ENCODE data around the gene FAF2.

The FAF2 gene

DNA sequence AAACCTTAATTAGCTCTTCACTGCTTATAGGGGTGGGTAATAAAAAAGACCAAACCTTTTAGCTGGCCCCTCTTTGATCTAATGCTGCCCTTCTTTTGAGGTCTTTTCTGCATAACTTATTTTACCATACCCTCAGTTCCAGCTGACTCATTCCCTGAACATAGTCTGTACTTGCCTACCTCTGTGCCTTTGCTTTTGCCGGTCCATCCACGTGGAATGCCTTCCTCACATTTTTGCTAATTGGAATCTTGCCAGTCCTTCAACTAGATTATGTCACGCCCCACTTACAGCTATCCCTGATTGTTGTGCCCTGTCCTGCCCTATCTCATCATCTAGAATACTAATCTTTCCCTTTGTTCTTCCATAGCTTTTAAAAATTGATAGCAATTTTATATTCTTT is 44.2 kb downstream of the FAF2 start:
- H3K4me3 ChIP-seq (ENCODE audit: low read depth, low read length): no peak overlapping the region
- no peak for TF ChIP-seq CTCF (IDR thresholded peaks at IDR 0.05; ENCODE audit: low read depth, low read length)

GRCh38 chr5:176497852-176498251 is 49.7 kb downstream of the FAF2 start:
- no peak for TF ChIP-seq CTCF (IDR thresholded peaks at IDR 0.05; ENCODE audit: low read depth, low read length)
- no peak overlapping the region for H3K4me3 ChIP-seq (ENCODE audit: low read depth, low read length)

DNA sequence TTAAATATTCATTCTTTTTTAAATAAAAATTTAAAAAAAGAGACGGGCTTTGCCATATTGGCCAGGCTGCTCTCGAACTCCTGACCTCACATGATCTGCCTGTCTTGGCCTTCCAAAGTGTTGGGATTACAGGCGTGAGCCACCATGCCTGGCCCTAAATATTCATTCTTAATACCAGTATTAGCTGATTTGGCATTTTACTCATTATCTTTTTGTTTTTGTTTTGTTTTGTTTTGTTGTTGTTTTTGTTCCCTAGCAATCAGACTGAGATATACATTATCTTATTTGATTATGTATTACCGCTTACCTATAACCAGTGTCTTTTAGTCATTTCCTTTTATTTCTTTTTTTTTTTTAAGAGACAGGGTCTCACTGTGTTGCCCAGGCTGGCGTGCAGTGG is 51.1 kb downstream of the FAF2 start:
- no peak for TF ChIP-seq CTCF (IDR thresholded peaks at IDR 0.05; ENCODE audit: low read depth, low read length)
- no peak overlapping the region for H3K4me3 ChIP-seq (ENCODE audit: low read depth, low read length)

DNA sequence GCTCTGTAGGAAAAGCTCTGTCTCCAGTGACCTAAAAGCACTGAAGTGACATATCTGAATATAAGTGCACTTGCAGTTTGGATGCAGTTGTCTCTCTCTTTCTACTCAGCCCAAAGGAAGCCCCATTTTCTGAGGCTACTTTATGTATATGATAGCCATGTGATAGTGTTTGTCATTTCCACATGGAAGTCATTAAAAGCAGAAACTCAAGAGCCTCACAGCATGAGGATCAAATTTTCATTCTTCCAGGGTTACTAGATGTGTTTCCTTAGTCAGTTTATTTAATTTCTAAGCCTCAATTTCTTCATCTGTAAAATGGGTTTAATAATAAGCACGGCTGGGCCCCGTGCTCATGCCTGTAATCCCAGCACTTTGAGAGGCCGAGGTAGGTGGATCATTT is 52.3 kb downstream of the FAF2 start:
- no peak for TF ChIP-seq CTCF (IDR thresholded peaks at IDR 0.05; ENCODE audit: low read depth, low read length)
- H3K4me3 ChIP-seq (ENCODE audit: low read depth, low read length): no peak overlapping the region

DNA sequence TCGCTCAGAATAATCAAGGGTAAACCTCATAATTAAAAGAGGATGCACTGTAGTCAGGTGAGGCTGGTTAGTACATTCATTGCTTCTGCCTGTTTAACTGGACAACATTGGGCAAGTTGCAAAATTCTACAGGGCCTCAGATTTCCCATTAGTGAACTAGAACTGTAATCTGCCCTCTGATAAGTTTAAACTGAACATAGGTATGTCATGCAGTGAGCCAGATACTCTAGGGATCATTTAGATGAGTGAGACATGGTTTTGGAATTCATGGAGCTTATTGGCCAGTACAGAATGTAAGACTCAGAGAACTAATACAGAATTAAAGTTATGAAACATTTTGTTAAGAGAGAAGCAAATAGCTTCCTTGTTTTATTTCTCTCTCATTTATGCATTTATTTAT is 53.1 kb downstream of the FAF2 start:
- TF ChIP-seq CTCF (IDR thresholded peaks at IDR 0.05; ENCODE audit: low read depth, low read length): no peak

GRCh38 chr5:176503496-176503895 is 55.3 kb downstream of the FAF2 start:
- TF ChIP-seq CTCF (IDR thresholded peaks at IDR 0.05; ENCODE audit: low read depth, low read length): no peak
- H3K4me3 ChIP-seq (ENCODE audit: low read depth, low read length): no peak overlapping the region

More for the DNA sequence above, 53.1 kb downstream of the FAF2 start:
- H3K4me3 ChIP-seq (ENCODE audit: low read depth, low read length): no peak overlapping the region

GRCh38 chr5:176507911-176508310 is 59.7 kb downstream of the FAF2 start:
- no peak for TF ChIP-seq CTCF (IDR thresholded peaks at IDR 0.05; ENCODE audit: low read depth, low read length)
- no peak overlapping the region for H3K4me3 ChIP-seq (ENCODE audit: low read depth, low read length)
